ENCODE measurements around the gene CRACR2A.

The CRACR2A gene

DNA sequence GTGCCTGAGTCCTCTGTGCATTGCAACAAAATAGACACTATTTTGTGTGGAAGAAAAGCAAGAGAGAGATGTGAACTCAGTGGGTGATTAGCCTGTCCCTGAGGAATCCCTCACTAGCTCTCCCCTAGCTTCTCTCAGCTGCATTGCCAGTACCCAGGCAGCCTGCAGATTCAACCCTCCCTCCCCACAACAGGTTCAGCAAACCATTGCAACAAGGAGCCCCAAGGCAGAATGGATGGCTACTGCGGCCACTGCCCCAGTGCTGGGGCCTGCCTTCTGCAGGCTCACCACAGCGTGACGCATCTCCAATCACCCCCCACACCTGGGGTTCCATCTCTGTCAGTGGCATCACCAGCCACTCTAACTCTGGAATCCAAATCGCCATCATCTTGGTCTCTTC lies 2.3 kb downstream of the CRACR2A start:
- no peak for DNase-seq (ENCODE audit: extremely low spot score)
- ChIA-PET POLR2A (no interaction called here), CTCF (no interaction called here)
- TF ChIP-seq FOXM1 (IDR thresholded peaks at IDR 0.05; ENCODE audit: borderline replicate concordance) (no peak), ZNF384 (IDR thresholded peaks at IDR 0.05) (no peak), ARNT (IDR thresholded peaks at IDR 0.05) (no peak), FOXK2 (IDR thresholded peaks at IDR 0.05) (no peak), NFRKB (IDR thresholded peaks at IDR 0.05) (no peak), CTBP1 (IDR thresholded peaks at IDR 0.05; ENCODE audit: borderline replicate concordance) (no peak), SUZ12 (IDR thresholded peaks at IDR 0.05) (no peak), BHLHE40 (IDR thresholded peaks at IDR 0.05; ENCODE audit: borderline replicate concordance) (no peak), SP1 (IDR thresholded peaks at IDR 0.05) (no peak), TARDBP (IDR thresholded peaks at IDR 0.05) (no peak), ELF4 (IDR thresholded peaks at IDR 0.05) (no peak), L3MBTL2 (conservative IDR thresholded peaks at IDR 0.05) (no peak), PKNOX1 (IDR thresholded peaks at IDR 0.05) (no peak), HDGF (IDR thresholded peaks at IDR 0.05; ENCODE audit: borderline replicate concordance) (no peak), LEF1 (IDR thresholded peaks at IDR 0.05; ENCODE audit: borderline replicate concordance) (no peak)

DNA sequence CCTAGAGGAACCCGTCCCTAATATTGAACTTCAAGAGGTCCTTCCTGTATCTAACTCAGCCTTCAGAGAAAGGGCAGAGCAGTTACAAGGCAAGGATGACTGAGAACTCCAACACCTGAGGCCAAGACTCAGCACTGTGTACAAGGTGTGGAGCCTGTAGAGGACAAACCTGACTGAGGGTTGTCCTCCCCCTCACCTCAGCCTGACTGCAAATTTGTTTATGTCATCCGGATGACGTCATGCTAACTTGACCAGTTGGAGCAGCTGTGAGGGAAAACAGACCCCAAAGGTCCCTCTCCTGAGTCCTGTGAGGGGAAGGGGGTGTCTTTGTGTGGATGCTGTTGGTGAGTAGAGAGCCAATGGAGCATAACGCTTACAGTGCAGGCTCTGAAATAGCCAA lies 4.3 kb downstream of the CRACR2A start:
- DNase-seq (ENCODE audit: extremely low spot score): no peak
- TF ChIP-seq TARDBP (IDR thresholded peaks at IDR 0.05) (no peak), LEF1 (IDR thresholded peaks at IDR 0.05; ENCODE audit: borderline replicate concordance) (no peak), CTBP1 (IDR thresholded peaks at IDR 0.05; ENCODE audit: borderline replicate concordance) (no peak), ARNT (IDR thresholded peaks at IDR 0.05) (no peak), HDGF (IDR thresholded peaks at IDR 0.05; ENCODE audit: borderline replicate concordance) (no peak), ELF4 (IDR thresholded peaks at IDR 0.05) (no peak), L3MBTL2 (conservative IDR thresholded peaks at IDR 0.05) (no peak), FOXM1 (IDR thresholded peaks at IDR 0.05; ENCODE audit: borderline replicate concordance) (no peak), FOXK2 (IDR thresholded peaks at IDR 0.05) (no peak), NFRKB (IDR thresholded peaks at IDR 0.05) (no peak), PKNOX1 (IDR thresholded peaks at IDR 0.05) (no peak), BHLHE40 (IDR thresholded peaks at IDR 0.05; ENCODE audit: borderline replicate concordance) (no peak), SUZ12 (IDR thresholded peaks at IDR 0.05) (no peak), FOXA1 (IDR thresholded peaks at IDR 0.05) (no peak)
- POLR2A ChIA-PET: no interaction called here
- CTCF ChIA-PET: interaction anchor here (0.6 kb wide), 1 partner anchor 473 kb away, joined by 3 read pairs; no protein-coding TSS in a partner anchor

DNA sequence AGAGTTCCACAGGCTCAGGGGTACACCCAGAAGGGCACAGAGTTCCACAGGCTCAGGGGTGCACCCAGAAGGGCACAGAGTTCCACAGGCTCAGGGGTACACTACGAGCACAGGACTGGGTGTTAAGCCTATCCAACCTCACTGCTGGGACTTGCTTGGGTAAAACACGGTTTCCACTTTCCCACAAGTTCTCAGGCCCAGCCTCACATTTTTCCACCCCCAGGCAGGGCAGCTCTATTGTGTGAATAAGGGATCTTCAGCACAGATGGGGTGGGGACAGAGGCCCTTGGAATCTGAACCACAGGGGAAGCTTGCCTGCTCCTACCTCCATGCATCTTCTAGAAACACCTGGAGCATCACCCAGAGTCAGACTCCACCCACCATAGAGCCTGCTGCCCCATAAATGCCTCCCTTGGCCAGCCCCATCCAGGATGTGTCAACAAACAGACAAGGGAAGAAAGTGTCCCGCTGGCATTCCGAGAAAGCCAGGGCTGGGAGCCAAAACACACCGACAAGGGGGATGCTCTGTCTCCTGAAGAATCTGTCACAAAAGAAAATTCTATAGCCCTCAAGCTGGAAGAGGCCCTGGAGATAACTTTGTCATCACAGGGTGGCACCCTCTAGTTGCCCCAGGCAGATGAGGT lies 4.8 kb downstream of the CRACR2A start:
- DNase-seq (ENCODE audit: extremely low spot score): no peak
- POLR2A ChIA-PET: no interaction called here
- TF ChIP-seq FOXM1 (IDR thresholded peaks at IDR 0.05; ENCODE audit: borderline replicate concordance) (no peak), PKNOX1 (IDR thresholded peaks at IDR 0.05) (no peak), CTBP1 (IDR thresholded peaks at IDR 0.05; ENCODE audit: borderline replicate concordance) (no peak), SP1 (IDR thresholded peaks at IDR 0.05) (no peak), TARDBP (IDR thresholded peaks at IDR 0.05) (no peak), ELF4 (IDR thresholded peaks at IDR 0.05) (no peak), L3MBTL2 (conservative IDR thresholded peaks at IDR 0.05) (no peak), ARNT (IDR thresholded peaks at IDR 0.05) (no peak), NFRKB (IDR thresholded peaks at IDR 0.05) (no peak), BHLHE40 (IDR thresholded peaks at IDR 0.05; ENCODE audit: borderline replicate concordance) (no peak), HDGF (IDR thresholded peaks at IDR 0.05; ENCODE audit: borderline replicate concordance) (no peak)
- CTCF ChIA-PET: no interaction called here

DNA sequence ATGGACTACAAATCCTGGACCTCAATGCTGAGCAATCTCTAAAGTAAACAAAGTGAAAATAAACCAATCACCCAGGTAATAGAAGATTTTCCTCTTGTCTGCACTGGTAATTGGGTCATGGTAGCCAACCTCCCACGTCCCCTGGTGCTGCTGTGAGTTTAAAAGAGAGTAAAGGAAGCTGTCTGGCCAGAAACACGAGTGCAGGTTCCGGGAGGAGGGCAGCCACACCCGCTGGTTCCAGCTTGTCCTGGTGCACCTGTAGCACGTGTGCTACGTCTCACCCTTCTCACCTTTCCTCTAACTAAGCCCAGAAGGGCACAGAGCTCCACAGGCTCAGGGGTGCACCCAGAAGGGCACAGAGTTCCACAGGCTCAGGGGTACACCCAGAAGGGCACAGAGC lies 5.4 kb downstream of the CRACR2A start:
- ChIA-PET CTCF (no interaction called here), POLR2A (no interaction called here)
- no peak for DNase-seq (ENCODE audit: extremely low spot score)
- no peak for TF ChIP-seq FOXK2 (IDR thresholded peaks at IDR 0.05)
- no peak for TF ChIP-seq PKNOX1 (IDR thresholded peaks at IDR 0.05)
- TF ChIP-seq LEF1 (IDR thresholded peaks at IDR 0.05; ENCODE audit: borderline replicate concordance): no peak
- no peak for TF ChIP-seq SP1 (IDR thresholded peaks at IDR 0.05)
- no peak for TF ChIP-seq SUZ12 (IDR thresholded peaks at IDR 0.05)

DNA sequence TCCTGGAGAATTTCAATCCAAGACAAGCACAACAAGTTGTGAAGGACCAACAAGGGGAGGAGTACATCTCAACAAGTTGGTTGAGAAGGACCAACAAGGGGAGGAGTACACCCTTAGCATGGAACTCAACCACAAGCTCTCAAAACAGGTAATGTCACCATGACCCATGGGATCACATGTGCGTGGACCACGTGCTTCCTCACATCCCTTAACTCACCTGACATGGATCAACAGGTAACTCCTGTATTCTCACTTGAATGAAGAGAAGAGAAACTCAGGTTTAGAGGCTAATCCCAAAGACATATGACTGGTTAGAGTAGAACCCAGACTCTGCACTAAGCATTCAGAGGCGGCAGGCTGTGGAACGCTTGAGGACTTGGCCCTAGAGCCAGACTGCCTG lies 6.2 kb downstream of the CRACR2A start:
- no peak for TF ChIP-seq ELF4 (IDR thresholded peaks at IDR 0.05)
- no peak for TF ChIP-seq PKNOX1 (IDR thresholded peaks at IDR 0.05)
- TF ChIP-seq TARDBP (IDR thresholded peaks at IDR 0.05): no peak
- no peak for TF ChIP-seq BHLHE40 (IDR thresholded peaks at IDR 0.05; ENCODE audit: borderline replicate concordance)
- TF ChIP-seq FOXK2 (IDR thresholded peaks at IDR 0.05): no peak
- no peak for TF ChIP-seq ZNF384 (IDR thresholded peaks at IDR 0.05)
- no peak for TF ChIP-seq NFRKB (IDR thresholded peaks at IDR 0.05)
- no peak for TF ChIP-seq SP1 (IDR thresholded peaks at IDR 0.05)
- no peak for TF ChIP-seq ARNT (IDR thresholded peaks at IDR 0.05)
- no peak for TF ChIP-seq HDGF (IDR thresholded peaks at IDR 0.05; ENCODE audit: borderline replicate concordance)
- no peak for TF ChIP-seq FOXM1 (IDR thresholded peaks at IDR 0.05; ENCODE audit: borderline replicate concordance)
- TF ChIP-seq CTBP1 (IDR thresholded peaks at IDR 0.05; ENCODE audit: borderline replicate concordance): no peak
- no peak for TF ChIP-seq SUZ12 (IDR thresholded peaks at IDR 0.05)
- TF ChIP-seq L3MBTL2 (conservative IDR thresholded peaks at IDR 0.05): no peak
- no peak for TF ChIP-seq LEF1 (IDR thresholded peaks at IDR 0.05; ENCODE audit: borderline replicate concordance)
- ChIA-PET POLR2A (no interaction called here), CTCF (no interaction called here)
- no peak for DNase-seq (ENCODE audit: extremely low spot score)

All from HEK293T (cell line).